ENCODE measurements around the gene SLC22A7.

The SLC22A7 gene

DNA sequence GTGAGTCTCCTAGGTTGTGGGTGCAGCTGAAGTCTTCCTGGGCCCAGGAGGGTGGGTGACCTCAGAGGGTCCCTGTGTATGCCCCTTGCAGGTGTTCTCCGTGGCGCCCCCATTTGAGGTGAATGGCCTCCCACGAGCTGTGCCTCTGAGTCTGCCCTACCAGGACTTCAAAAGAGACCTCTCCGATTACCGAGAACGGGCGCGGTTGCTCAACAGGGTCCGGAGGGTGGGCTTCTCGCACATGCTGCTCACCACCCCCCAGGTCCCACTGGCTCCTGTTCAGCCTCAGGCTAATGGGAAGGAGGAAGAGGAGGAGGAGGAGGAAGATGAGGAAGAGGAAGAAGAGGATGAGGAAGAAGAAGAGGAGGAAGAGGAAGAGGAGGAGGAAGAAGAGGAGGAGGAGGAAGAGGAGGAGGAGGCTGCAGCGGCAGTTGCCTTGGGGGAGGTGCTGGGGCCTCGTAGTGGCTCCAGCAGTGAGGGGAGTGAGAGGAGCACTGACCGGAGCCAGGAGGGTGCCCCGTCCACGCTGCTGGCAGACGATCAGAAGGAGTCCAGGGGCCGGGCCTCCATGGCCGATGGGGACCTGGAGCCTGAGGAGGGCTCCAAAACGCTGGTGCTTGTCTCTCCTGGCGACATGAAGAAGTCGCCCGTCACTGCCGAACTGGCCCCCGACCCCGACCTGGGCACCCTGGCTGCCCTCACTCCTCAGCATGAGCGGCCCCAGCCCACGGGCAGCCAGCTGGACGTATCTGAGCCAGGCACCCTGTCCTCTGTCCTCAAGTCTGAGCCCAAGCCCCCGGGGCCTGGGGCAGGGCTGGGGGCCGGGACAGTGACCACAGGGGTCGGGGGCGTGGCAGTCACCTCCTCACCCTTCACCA, 15.2 kb upstream of the SLC22A7 start:
- Histone ChIP-seq H3K4me3 (ENCODE audit: low read depth in 1 of 5, low read length in 5 of 5) (no peak overlapping the region), H3K27me3 (ENCODE audit: control insufficient read depth in 5 of 5, insufficient read depth in 4 of 5, low read length in 5 of 5) (peaks cover 7 to 44% (median 26%) of the 10 kb centered on the region in 5 donors), H3K9ac (ENCODE audit: low read length in 5 of 5) (no peak overlapping the region), H3K4me1 (ENCODE audit: control insufficient read depth in 5 of 5, insufficient read depth in 5 of 5, low read length in 5 of 5) (no peaks in the 10 kb centered on the region), H3K27ac (ENCODE audit: low read depth, low read length) (no peak overlapping the region), H3K36me3 (ENCODE audit: control insufficient read depth in 5 of 5, insufficient read depth in 5 of 5, low read length in 5 of 5) (no peaks in the 10 kb centered on the region), H3K9me3 (ENCODE audit: control insufficient read depth in 5 of 5, low read length in 5 of 5) (no peaks in the 10 kb centered on the region)

GRCh38 chr6:43283514-43283901, 14.6 kb upstream of the SLC22A7 start:
- Histone ChIP-seq H3K27me3 (ENCODE audit: control insufficient read depth in 5 of 5, insufficient read depth in 4 of 5, low read length in 5 of 5) (peaks cover 7 to 44% (median 26%) of the 10 kb centered on the region in 5 donors), H3K4me3 (ENCODE audit: low read depth in 1 of 5, low read length in 5 of 5) (no peak overlapping the region), H3K4me1 (ENCODE audit: control insufficient read depth in 5 of 5, insufficient read depth in 5 of 5, low read length in 5 of 5) (no peaks in the 10 kb centered on the region), H3K27ac (ENCODE audit: low read depth, low read length) (no peak overlapping the region), H3K36me3 (ENCODE audit: control insufficient read depth in 5 of 5, insufficient read depth in 5 of 5, low read length in 5 of 5) (no peaks in the 10 kb centered on the region), H3K9ac (ENCODE audit: low read length in 5 of 5) (no peak overlapping the region), H3K9me3 (ENCODE audit: control insufficient read depth in 5 of 5, low read length in 5 of 5) (no peaks in the 10 kb centered on the region)

DNA sequence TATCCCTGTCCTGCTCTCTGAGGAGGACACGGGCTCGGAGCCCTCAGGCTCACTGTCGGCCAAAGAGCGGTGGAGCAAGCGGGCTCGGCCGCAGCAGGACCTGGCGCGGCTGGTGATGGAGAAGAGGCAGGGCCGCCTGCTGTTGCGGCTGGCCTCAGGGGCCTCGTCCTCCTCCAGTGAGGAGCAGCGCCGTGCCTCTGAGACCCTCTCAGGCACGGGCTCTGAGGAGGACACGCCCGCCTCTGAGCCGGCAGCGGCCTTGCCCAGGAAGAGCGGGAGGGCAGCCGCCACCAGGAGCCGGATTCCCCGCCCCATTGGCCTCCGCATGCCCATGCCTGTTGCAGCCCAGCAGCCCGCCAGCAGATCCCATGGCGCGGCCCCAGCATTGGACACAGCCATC, 14.2 kb upstream of the SLC22A7 start:
- Histone ChIP-seq H3K36me3 (ENCODE audit: control insufficient read depth in 5 of 5, insufficient read depth in 5 of 5, low read length in 5 of 5) (no peaks in the 10 kb centered on the region), H3K4me3 (ENCODE audit: low read depth in 1 of 5, low read length in 5 of 5) (no peak overlapping the region), H3K27ac (ENCODE audit: low read depth, low read length) (no peak overlapping the region), H3K4me1 (ENCODE audit: control insufficient read depth in 5 of 5, insufficient read depth in 5 of 5, low read length in 5 of 5) (no peaks in the 10 kb centered on the region), H3K9me3 (ENCODE audit: control insufficient read depth in 5 of 5, low read length in 5 of 5) (no peaks in the 10 kb centered on the region), H3K27me3 (ENCODE audit: control insufficient read depth in 5 of 5, insufficient read depth in 4 of 5, low read length in 5 of 5) (peaks cover 7 to 44% (median 24%) of the 10 kb centered on the region in 5 donors), H3K9ac (ENCODE audit: low read length in 5 of 5) (no peak overlapping the region)

DNA sequence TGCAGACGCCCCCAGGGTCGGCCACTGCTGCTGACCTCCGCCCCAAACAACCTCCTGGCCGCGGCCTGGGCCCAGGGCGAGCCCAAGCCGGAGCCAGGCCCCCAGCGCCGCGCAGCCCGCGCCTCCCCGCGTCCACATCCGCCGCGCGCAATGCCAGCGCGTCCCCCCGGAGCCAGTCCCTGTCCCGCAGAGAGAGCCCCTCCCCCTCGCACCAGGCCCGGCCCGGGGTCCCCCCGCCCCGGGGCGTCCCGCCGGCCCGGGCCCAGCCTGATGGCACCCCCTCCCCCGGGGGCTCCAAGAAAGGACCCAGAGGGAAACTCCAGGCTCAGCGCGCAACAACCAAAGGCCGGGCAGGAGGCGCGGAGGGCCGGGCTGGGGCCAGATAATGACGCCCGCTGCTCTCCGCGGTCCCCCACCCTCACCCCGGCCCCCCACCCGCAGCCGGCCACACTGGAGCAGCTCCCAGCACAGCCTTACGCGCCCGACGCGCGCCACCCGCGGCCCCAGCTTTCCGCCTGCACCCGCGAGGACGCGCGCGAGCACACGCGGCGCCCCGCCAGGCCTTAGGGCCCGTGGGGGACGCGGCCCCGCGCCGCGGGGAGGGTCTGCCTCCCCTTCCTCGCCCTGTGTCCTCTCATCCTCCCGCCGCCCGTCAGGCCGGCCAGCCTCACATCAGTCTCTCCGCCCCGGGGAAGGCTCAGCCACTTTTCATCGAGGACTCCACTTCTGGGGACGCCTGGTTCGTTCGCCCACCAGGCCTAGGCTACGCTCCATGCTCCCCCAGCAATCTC, 12.9 kb upstream of the SLC22A7 start:
- no peaks in the 10 kb centered on the region for H3K9me3 ChIP-seq (ENCODE audit: control insufficient read depth in 5 of 5, low read length in 5 of 5)
- H3K4me1 ChIP-seq (ENCODE audit: control insufficient read depth in 5 of 5, insufficient read depth in 5 of 5, low read length in 5 of 5) = no peaks in the 10 kb centered on the region
- H3K4me3 ChIP-seq (ENCODE audit: low read depth in 1 of 5, low read length in 5 of 5) = no peak overlapping the region
- peaks cover 7 to 44% (median 23%) of the 10 kb centered on the region in 5 donors for H3K27me3 ChIP-seq (ENCODE audit: control insufficient read depth in 5 of 5, insufficient read depth in 4 of 5, low read length in 5 of 5)
- no peaks in the 10 kb centered on the region for H3K36me3 ChIP-seq (ENCODE audit: control insufficient read depth in 5 of 5, insufficient read depth in 5 of 5, low read length in 5 of 5)
- H3K27ac ChIP-seq (ENCODE audit: low read depth, low read length) = no peak overlapping the region
- H3K9ac ChIP-seq (ENCODE audit: low read length in 5 of 5) = no peak overlapping the region

DNA sequence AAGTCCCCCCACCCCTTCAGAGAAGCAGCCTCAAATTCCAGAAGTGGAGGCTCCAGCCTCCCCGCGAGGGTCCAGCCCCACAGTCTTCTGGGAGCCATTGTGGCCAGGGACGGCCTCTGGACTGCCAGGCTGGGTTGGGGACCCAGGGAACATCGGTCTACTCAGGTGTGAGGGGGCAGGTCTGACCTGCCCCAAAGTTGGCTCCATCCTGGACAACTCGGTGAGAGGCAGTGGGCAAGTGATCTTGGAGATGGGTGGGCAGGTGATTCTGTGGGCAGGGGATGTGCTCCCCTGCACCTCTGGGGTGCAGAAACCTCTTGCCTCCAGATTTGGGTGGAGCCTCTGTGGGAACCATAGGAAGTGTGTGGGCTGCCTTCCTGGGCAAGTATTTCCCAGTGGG, 12.2 kb upstream of the SLC22A7 start:
- Histone ChIP-seq H3K4me3 (ENCODE audit: low read depth in 1 of 5, low read length in 5 of 5) (no peak overlapping the region), H3K27ac (ENCODE audit: low read depth, low read length) (no peak overlapping the region), H3K36me3 (ENCODE audit: control insufficient read depth in 5 of 5, insufficient read depth in 5 of 5, low read length in 5 of 5) (no peaks in the 10 kb centered on the region), H3K9me3 (ENCODE audit: control insufficient read depth in 5 of 5, low read length in 5 of 5) (no peaks in the 10 kb centered on the region), H3K9ac (ENCODE audit: low read length in 5 of 5) (no peak overlapping the region), H3K4me1 (ENCODE audit: control insufficient read depth in 5 of 5, insufficient read depth in 5 of 5, low read length in 5 of 5) (no peaks in the 10 kb centered on the region), H3K27me3 (ENCODE audit: control insufficient read depth in 5 of 5, insufficient read depth in 4 of 5, low read length in 5 of 5) (peaks cover 7 to 44% (median 23%) of the 10 kb centered on the region in 5 donors)

DNA sequence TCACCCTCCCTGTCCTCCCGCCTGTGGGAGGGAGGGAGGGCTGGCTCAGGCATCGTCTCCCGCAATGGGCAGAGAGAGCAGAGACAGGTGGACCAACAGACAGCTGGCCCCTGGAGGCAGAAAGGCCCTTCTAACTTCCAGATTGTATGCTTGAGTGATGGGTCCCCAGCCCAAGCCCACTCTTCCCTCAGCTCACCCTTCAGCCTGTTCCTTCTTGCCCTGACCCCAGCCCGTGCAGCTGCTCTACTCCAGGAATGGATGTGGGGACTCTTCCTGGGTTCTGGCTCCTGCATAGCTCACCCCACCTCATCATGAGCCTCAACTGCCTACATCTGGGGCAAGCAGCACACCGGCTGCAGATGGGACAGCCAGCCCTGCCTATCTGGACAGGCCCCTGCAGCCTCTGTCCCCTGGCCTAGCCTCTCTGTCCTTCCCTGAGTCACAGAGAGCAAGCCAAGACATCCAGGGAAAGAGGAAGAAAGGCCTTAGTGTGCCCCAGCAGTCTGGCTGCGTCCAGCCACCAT, 11.5 kb upstream of the SLC22A7 start:
- Histone ChIP-seq H3K27ac (ENCODE audit: low read depth, low read length) (no peak overlapping the region), H3K36me3 (ENCODE audit: control insufficient read depth in 5 of 5, insufficient read depth in 5 of 5, low read length in 5 of 5) (no peaks in the 10 kb centered on the region), H3K27me3 (ENCODE audit: control insufficient read depth in 5 of 5, insufficient read depth in 4 of 5, low read length in 5 of 5) (peaks cover 7 to 44% (median 23%) of the 10 kb centered on the region in 5 donors), H3K9ac (ENCODE audit: low read length in 5 of 5) (no peak overlapping the region), H3K9me3 (ENCODE audit: control insufficient read depth in 5 of 5, low read length in 5 of 5) (no peaks in the 10 kb centered on the region), H3K4me3 (ENCODE audit: low read depth in 1 of 5, low read length in 5 of 5) (no peak overlapping the region), H3K4me1 (ENCODE audit: control insufficient read depth in 5 of 5, insufficient read depth in 5 of 5, low read length in 5 of 5) (no peaks in the 10 kb centered on the region)

DNA sequence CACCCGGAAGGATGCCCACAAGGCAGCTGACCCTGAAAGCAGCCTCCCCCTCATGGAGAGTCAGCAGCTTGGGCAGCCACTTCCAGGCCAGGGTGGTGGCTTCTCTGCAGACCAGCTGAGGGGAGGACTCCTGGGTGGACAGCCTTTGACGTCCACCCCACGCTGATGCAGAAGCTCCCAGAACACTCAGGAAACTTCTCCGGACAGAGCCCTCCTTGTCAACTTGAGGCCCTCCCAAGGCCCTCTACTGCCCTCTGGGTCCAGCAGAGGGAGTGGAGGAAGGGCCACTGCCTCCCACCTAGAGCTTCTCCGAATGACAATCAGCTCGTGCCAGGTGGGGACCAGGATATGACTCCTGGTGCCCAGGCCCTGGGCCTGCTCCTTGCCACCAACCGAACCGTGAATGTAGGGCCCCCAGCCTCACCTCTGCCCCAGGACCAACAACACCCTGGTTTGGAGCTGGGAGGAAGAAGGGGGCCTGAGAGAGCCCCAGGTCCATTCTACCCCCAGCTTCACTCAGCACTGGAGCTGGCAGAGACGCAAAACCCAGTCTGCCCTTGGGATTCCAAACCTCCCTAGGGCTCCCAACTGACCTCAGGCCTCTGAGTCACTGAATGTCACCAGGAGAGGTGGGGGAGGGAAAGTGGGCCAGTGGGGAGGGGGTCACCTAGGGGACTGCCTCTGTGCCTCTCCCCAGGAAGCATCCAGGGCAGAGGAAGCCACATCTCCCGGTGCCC, 10.9 kb upstream of the SLC22A7 start:
- H3K4me1 ChIP-seq (ENCODE audit: control insufficient read depth in 5 of 5, insufficient read depth in 5 of 5, low read length in 5 of 5) = no peaks in the 10 kb centered on the region
- H3K9ac ChIP-seq (ENCODE audit: low read length in 5 of 5) = no peak overlapping the region
- H3K27ac ChIP-seq (ENCODE audit: low read depth, low read length) = no peak overlapping the region
- H3K36me3 ChIP-seq (ENCODE audit: control insufficient read depth in 5 of 5, insufficient read depth in 5 of 5, low read length in 5 of 5) = no peaks in the 10 kb centered on the region
- H3K4me3 ChIP-seq (ENCODE audit: low read depth in 1 of 5, low read length in 5 of 5) = no peak overlapping the region
- H3K27me3 ChIP-seq (ENCODE audit: control insufficient read depth in 5 of 5, insufficient read depth in 4 of 5, low read length in 5 of 5) = peaks cover 7 to 39% (median 23%) of the 10 kb centered on the region in 5 donors
- H3K9me3 ChIP-seq (ENCODE audit: control insufficient read depth in 5 of 5, low read length in 5 of 5) = no peaks in the 10 kb centered on the region

GRCh38 chr6:43287717-43288679, 10.1 kb upstream of the SLC22A7 start:
- no peak overlapping the region for H3K27ac ChIP-seq (ENCODE audit: low read depth, low read length)
- H3K4me1 ChIP-seq (ENCODE audit: control insufficient read depth in 5 of 5, insufficient read depth in 5 of 5, low read length in 5 of 5) = no peaks in the 10 kb centered on the region
- no peaks in the 10 kb centered on the region for H3K9me3 ChIP-seq (ENCODE audit: control insufficient read depth in 5 of 5, low read length in 5 of 5)
- H3K4me3 ChIP-seq (ENCODE audit: low read depth in 1 of 5, low read length in 5 of 5) = no peak overlapping the region
- no peaks in the 10 kb centered on the region for H3K36me3 ChIP-seq (ENCODE audit: control insufficient read depth in 5 of 5, insufficient read depth in 5 of 5, low read length in 5 of 5)
- no peak overlapping the region for H3K9ac ChIP-seq (ENCODE audit: low read length in 5 of 5)
- H3K27me3 ChIP-seq (ENCODE audit: control insufficient read depth in 5 of 5, insufficient read depth in 4 of 5, low read length in 5 of 5) = peaks cover 7 to 38% (median 18%) of the 10 kb centered on the region in 5 donors

GRCh38 chr6:43290339-43290904, 7.6 kb upstream of the SLC22A7 start:
- Histone ChIP-seq H3K27me3 (ENCODE audit: control insufficient read depth in 5 of 5, insufficient read depth in 4 of 5, low read length in 5 of 5) (peaks cover 5 to 18% (median 9%) of the 10 kb centered on the region in 5 donors), H3K4me1 (ENCODE audit: control insufficient read depth in 5 of 5, insufficient read depth in 5 of 5, low read length in 5 of 5) (no peaks in the 10 kb centered on the region), H3K9ac (ENCODE audit: low read length in 5 of 5) (no peak overlapping the region), H3K4me3 (ENCODE audit: low read depth in 1 of 5, low read length in 5 of 5) (no peak overlapping the region), H3K27ac (ENCODE audit: low read depth, low read length) (no peak overlapping the region), H3K9me3 (ENCODE audit: control insufficient read depth in 5 of 5, low read length in 5 of 5) (no peaks in the 10 kb centered on the region), H3K36me3 (ENCODE audit: control insufficient read depth in 5 of 5, insufficient read depth in 5 of 5, low read length in 5 of 5) (no peaks in the 10 kb centered on the region)

Measured in subcutaneous abdominal adipose tissue (tissue), 5 donors.